Measurements from ENCODE around the gene POM121.
"Not testable (repeated sequence)": the region's sequence is repeated elsewhere in the genome, so short reads cannot be mapped to it uniquely, and the experiment has no call there.

POM121 gene

GRCh38 chr7:72969688-72970087 lies 44.8 kb downstream of the POM121 start:
- H2AFZ ChIP-seq (ENCODE audit: low read depth, low read length); H3K36me3 ChIP-seq (replicated peaks; ENCODE audit: low read depth, low read length); H3K79me2 ChIP-seq (ENCODE audit: low read length); H3K4me1 ChIP-seq (ENCODE audit: low read length); H3K9ac ChIP-seq (ENCODE audit: low read length); H3K4me2 ChIP-seq (ENCODE audit: low read length); H3K27me3 ChIP-seq (ENCODE audit: low read depth, low read length); H3K4me3 ChIP-seq (ENCODE audit: low read length); H3K27ac ChIP-seq (ENCODE audit: low read length); H4K20me1 ChIP-seq (ENCODE audit: insufficient read depth, low read length); H3K9me3 ChIP-seq (ENCODE audit: insufficient read depth, low read length): not testable (repeated sequence)

- H3K4me2 ChIP-seq (ENCODE audit: low read length); H3K9ac ChIP-seq (ENCODE audit: low read length); H3K27ac ChIP-seq (ENCODE audit: low read length); H4K20me1 ChIP-seq (ENCODE audit: insufficient read depth, low read length); H3K4me1 ChIP-seq (ENCODE audit: low read length); H3K36me3 ChIP-seq (replicated peaks; ENCODE audit: low read depth, low read length); H3K27me3 ChIP-seq (ENCODE audit: low read depth, low read length); H3K4me3 ChIP-seq (ENCODE audit: low read length); H2AFZ ChIP-seq (ENCODE audit: low read depth, low read length); H3K79me2 ChIP-seq (ENCODE audit: low read length); H3K9me3 ChIP-seq (ENCODE audit: insufficient read depth, low read length): not testable (repeated sequence)
Observed at GRCh38 chr7:72971505-72971904, 46.6 kb downstream of the POM121 start.

DNA sequence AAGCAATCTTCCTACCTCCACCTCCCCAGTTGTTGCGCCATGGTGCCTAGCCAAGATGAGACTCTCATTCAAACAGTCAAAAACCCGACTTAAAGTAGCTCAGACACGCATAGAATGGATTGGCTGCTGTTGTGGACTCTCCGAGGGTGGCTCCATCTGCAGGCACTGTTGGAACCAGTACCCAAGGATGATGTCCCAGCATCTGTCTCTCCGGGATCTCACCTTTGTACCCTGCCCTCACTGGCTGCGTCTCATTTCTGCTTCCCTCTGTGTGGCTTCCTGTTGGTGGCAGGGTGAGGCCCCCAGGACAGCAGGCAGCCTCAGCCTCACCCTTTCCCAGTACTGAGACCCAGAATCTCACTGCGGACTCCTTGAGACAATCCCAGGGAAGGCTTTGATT lies 49.9 kb downstream of the POM121 start:
- H3K4me3 ChIP-seq (ENCODE audit: low read length); H3K36me3 ChIP-seq (replicated peaks; ENCODE audit: low read depth, low read length); H3K4me1 ChIP-seq (ENCODE audit: low read length); H3K27me3 ChIP-seq (ENCODE audit: low read depth, low read length); H4K20me1 ChIP-seq (ENCODE audit: insufficient read depth, low read length); H2AFZ ChIP-seq (ENCODE audit: low read depth, low read length); H3K9ac ChIP-seq (ENCODE audit: low read length); H3K27ac ChIP-seq (ENCODE audit: low read length); H3K79me2 ChIP-seq (ENCODE audit: low read length); H3K9me3 ChIP-seq (ENCODE audit: insufficient read depth, low read length); H3K4me2 ChIP-seq (ENCODE audit: low read length): not testable (repeated sequence)

GRCh38 chr7:72975656-72976286 lies 50.9 kb downstream of the POM121 start:
- H3K27me3 ChIP-seq (ENCODE audit: low read depth, low read length); H4K20me1 ChIP-seq (ENCODE audit: insufficient read depth, low read length); H3K9ac ChIP-seq (ENCODE audit: low read length); H3K9me3 ChIP-seq (ENCODE audit: insufficient read depth, low read length); H3K79me2 ChIP-seq (ENCODE audit: low read length); H3K4me3 ChIP-seq (ENCODE audit: low read length); H3K36me3 ChIP-seq (replicated peaks; ENCODE audit: low read depth, low read length); H3K27ac ChIP-seq (ENCODE audit: low read length); H3K4me2 ChIP-seq (ENCODE audit: low read length); H3K4me1 ChIP-seq (ENCODE audit: low read length); H2AFZ ChIP-seq (ENCODE audit: low read depth, low read length): not testable (repeated sequence)

GRCh38 chr7:72976434-72976833 lies 51.5 kb downstream of the POM121 start:
- not testable (repeated sequence) for H3K9me3 ChIP-seq (ENCODE audit: insufficient read depth, low read length); H3K27ac ChIP-seq (ENCODE audit: low read length); H4K20me1 ChIP-seq (ENCODE audit: insufficient read depth, low read length); H3K79me2 ChIP-seq (ENCODE audit: low read length); H3K9ac ChIP-seq (ENCODE audit: low read length); H3K27me3 ChIP-seq (ENCODE audit: low read depth, low read length); H3K4me1 ChIP-seq (ENCODE audit: low read length); H3K36me3 ChIP-seq (replicated peaks; ENCODE audit: low read depth, low read length); H3K4me2 ChIP-seq (ENCODE audit: low read length); H2AFZ ChIP-seq (ENCODE audit: low read depth, low read length); H3K4me3 ChIP-seq (ENCODE audit: low read length)

- not testable (repeated sequence) for H3K9ac ChIP-seq (ENCODE audit: low read length); H3K27me3 ChIP-seq (ENCODE audit: low read depth, low read length); H4K20me1 ChIP-seq (ENCODE audit: insufficient read depth, low read length); H3K4me3 ChIP-seq (ENCODE audit: low read length); H2AFZ ChIP-seq (ENCODE audit: low read depth, low read length); H3K9me3 ChIP-seq (ENCODE audit: insufficient read depth, low read length); H3K27ac ChIP-seq (ENCODE audit: low read length); H3K36me3 ChIP-seq (replicated peaks; ENCODE audit: low read depth, low read length); H3K4me1 ChIP-seq (ENCODE audit: low read length); H3K4me2 ChIP-seq (ENCODE audit: low read length); H3K79me2 ChIP-seq (ENCODE audit: low read length)
Observed at GRCh38 chr7:72980382-72980781, 55.5 kb downstream of the POM121 start.

GRCh38 chr7:72982084-72982483 lies 57.2 kb downstream of the POM121 start:
- H3K79me2 ChIP-seq (ENCODE audit: low read length); H3K27me3 ChIP-seq (ENCODE audit: low read depth, low read length); H4K20me1 ChIP-seq (ENCODE audit: insufficient read depth, low read length); H3K9me3 ChIP-seq (ENCODE audit: insufficient read depth, low read length); H3K4me1 ChIP-seq (ENCODE audit: low read length); H3K27ac ChIP-seq (ENCODE audit: low read length); H3K4me2 ChIP-seq (ENCODE audit: low read length); H3K9ac ChIP-seq (ENCODE audit: low read length); H2AFZ ChIP-seq (ENCODE audit: low read depth, low read length); H3K4me3 ChIP-seq (ENCODE audit: low read length); H3K36me3 ChIP-seq (replicated peaks; ENCODE audit: low read depth, low read length): not testable (repeated sequence)

DNA sequence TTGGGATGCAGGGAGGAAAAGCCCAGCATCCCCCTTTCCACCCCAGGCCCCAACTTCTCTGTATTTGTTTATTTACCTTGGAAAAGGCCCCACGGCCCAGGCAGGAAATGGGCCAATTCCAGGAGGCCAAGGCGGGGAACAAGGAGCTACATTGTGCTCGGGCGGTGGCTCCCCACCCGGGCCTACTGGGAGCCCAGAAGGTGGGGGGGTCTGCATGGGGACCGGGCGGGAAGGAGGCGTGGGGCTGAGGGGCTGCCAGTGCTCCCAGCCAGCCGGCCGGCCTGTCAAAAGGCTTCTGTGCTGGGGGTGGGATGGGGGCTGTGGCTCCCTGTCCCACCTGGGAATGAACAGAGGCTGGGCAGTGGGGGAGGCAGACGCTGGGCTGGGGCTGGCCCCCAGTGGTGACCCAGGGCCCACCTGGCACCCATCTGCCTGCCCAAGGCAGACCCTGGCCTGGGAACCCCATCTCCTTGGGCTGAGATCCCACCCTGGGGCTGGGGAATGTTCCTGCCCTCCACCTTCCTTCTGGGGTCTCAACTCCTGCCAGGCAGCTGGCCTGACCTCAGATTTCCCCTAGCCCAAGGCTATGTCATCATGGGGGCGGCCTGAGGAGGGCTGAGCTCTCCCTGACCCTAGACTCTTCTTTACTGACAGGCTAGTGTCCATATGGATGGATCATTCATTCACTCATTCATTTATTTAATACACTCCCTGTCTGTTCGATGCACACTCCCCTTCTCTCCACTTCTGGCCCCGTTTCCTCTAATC lies 65.4 kb downstream of the POM121 start:
- not testable (repeated sequence) for H3K9me3 ChIP-seq (ENCODE audit: insufficient read depth, low read length); H3K9ac ChIP-seq (ENCODE audit: low read length); H3K36me3 ChIP-seq (replicated peaks; ENCODE audit: low read depth, low read length); H3K27ac ChIP-seq (ENCODE audit: low read length); H3K4me1 ChIP-seq (ENCODE audit: low read length); H3K4me2 ChIP-seq (ENCODE audit: low read length); H3K27me3 ChIP-seq (ENCODE audit: low read depth, low read length); H4K20me1 ChIP-seq (ENCODE audit: insufficient read depth, low read length); H3K4me3 ChIP-seq (ENCODE audit: low read length); H3K79me2 ChIP-seq (ENCODE audit: low read length); H2AFZ ChIP-seq (ENCODE audit: low read depth, low read length)

- not testable (repeated sequence) for H3K27me3 ChIP-seq (ENCODE audit: low read depth, low read length); H3K9ac ChIP-seq (ENCODE audit: low read length); H3K4me1 ChIP-seq (ENCODE audit: low read length); H2AFZ ChIP-seq (ENCODE audit: low read depth, low read length); H4K20me1 ChIP-seq (ENCODE audit: insufficient read depth, low read length); H3K4me3 ChIP-seq (ENCODE audit: low read length); H3K79me2 ChIP-seq (ENCODE audit: low read length); H3K4me2 ChIP-seq (ENCODE audit: low read length); H3K27ac ChIP-seq (ENCODE audit: low read length); H3K9me3 ChIP-seq (ENCODE audit: insufficient read depth, low read length); H3K36me3 ChIP-seq (replicated peaks; ENCODE audit: low read depth, low read length)
Observed at GRCh38 chr7:72995484-72995883, 70.6 kb downstream of the POM121 start.

DNA sequence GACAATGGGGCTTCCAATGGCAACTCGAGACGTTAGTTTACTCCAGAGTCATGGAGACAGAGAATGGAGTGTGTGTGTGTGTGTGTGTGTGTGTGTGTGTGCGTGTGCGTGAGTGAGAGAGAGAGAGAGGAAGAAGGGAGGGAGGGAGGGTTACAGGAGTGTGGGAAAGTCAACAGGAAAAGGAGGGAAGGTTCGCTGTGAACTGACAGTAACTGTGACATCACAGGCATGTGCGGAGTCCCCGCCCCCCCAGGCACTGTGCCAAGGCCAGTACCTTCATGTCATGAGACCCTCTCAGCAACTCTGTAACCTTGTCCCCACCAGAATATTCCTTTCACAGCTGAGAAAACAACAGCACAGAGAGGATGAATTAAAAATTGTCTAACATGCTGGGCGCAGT lies 72.6 kb downstream of the POM121 start:
- H3K27ac ChIP-seq (ENCODE audit: low read length); H3K4me1 ChIP-seq (ENCODE audit: low read length); H3K9me3 ChIP-seq (ENCODE audit: insufficient read depth, low read length); H2AFZ ChIP-seq (ENCODE audit: low read depth, low read length); H3K4me3 ChIP-seq (ENCODE audit: low read length); H3K4me2 ChIP-seq (ENCODE audit: low read length); H3K27me3 ChIP-seq (ENCODE audit: low read depth, low read length); H3K36me3 ChIP-seq (replicated peaks; ENCODE audit: low read depth, low read length); H3K9ac ChIP-seq (ENCODE audit: low read length); H4K20me1 ChIP-seq (ENCODE audit: insufficient read depth, low read length); H3K79me2 ChIP-seq (ENCODE audit: low read length): not testable (repeated sequence)

All from OCI-LY3 (cell line).